Glutamatergic neuron (in vitro differentiated cells): ENCODE measurements around the gene PRELP. TPM values are rescaled to one million over a fixed set of nuclear protein-coding genes. Genes with fewer than 3 reads are reported as not detected.

ENCODE experiments used
- DNase-seq: peaks from one replicate; pipeline ENCODE4 v3.0.0; 2022
- H3K27ac Mint-ChIP-seq: one replicate; pipeline ENCODE4 v1.8.0; 2020; ENCODE audit warnings: mild to moderate bottlenecking, mixed read lengths, inconsistent platforms; ENCODE audit not compliant: unreplicated experiment
- H3K27me3 Mint-ChIP-seq: one replicate; pipeline ENCODE4 v1.8.0; 2020; ENCODE audit warnings: mild to moderate bottlenecking, moderate library complexity, mixed read lengths, inconsistent platforms; ENCODE audit not compliant: unreplicated experiment
- H3K36me3 Mint-ChIP-seq: one replicate; pipeline ENCODE4 v1.8.0; 2020; ENCODE audit warnings: mild to moderate bottlenecking, mixed read lengths, inconsistent platforms; ENCODE audit not compliant: unreplicated experiment
- H3K4me1 Mint-ChIP-seq: one replicate; pipeline ENCODE4 v1.8.0; 2020; ENCODE audit warnings: mild to moderate bottlenecking, low read depth, mixed read lengths, inconsistent platforms; ENCODE audit not compliant: unreplicated experiment
- H3K4me3 Mint-ChIP-seq: one replicate; pipeline ENCODE4 v1.8.0; 2020; ENCODE audit warnings: mild to moderate bottlenecking, mixed read lengths, inconsistent platforms; ENCODE audit not compliant: unreplicated experiment
- H3K9me3 Mint-ChIP-seq: one replicate; pipeline ENCODE4 v1.8.0; 2020; ENCODE audit warnings: mild to moderate bottlenecking, moderate library complexity, mixed read lengths, inconsistent platforms; ENCODE audit not compliant: unreplicated experiment
- CTCF ChIP-seq: fragments of 200-600 bp; sonication (generic); IDR thresholded peaks from one replicate; pipeline ENCODE4 v1.5.0; 2021; ENCODE audit not compliant: partially characterized antibody, unreplicated experiment
- total RNA-seq: library from RNA; stranded (reverse); fragmentation: NEBNext Ultra II Directional; extraction: Animal tissue kit (Norgen Biotek cat#: 25700); gene quantifications from one replicate; pipeline ENCODE4 v1.2.1, GENCODE V29; 2021; ENCODE audit not compliant: unreplicated experiment

Gene PRELP
- total RNA-seq, 1 donor from 2014 or later = not detected

- no peak overlapping the region for H3K4me3 Mint-ChIP-seq
- peaks cover 3% of the 10 kb centered on the region for H3K27me3 Mint-ChIP-seq
- H3K4me1 Mint-ChIP-seq = peaks cover 30% of the 10 kb centered on the region
- peaks cover 8% of the 10 kb centered on the region for H3K9me3 Mint-ChIP-seq
- TF ChIP-seq CTCF = no peak
- DNase-seq = no peak
- peaks cover 5% of the 10 kb centered on the region for H3K36me3 Mint-ChIP-seq
- H3K27ac Mint-ChIP-seq = no peak overlapping the region
These were observed 12.9 kb downstream of the PRELP start for GRCh38 chr1:203488539-203488938.

DNA sequence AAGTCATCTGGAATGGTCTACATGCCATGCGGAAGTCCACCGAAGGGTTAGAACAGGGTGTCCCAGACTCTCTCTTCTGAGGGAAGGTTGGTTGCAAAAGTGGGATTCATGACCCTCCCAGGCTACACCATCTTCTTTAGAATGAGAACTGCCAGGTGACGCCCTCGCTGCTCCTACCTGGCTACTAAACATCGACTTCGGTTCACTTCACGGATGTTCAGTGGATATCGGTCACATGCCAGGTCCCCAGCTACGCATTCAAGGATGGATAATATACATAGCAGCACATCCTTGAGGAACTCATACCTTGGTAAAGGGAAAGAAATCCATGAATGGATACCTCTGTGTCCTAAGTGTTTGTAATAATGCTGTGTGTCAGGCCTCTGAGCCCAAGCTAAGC is 15.0 kb downstream of the PRELP start:
- Mint-ChIP-seq H3K4me1 (peaks cover 30% of the 10 kb centered on the region), H3K4me3 (no peak overlapping the region), H3K27me3 (peaks cover 3% of the 10 kb centered on the region), H3K9me3 (peaks cover 8% of the 10 kb centered on the region), H3K27ac (no peak overlapping the region), H3K36me3 (peaks cover 5% of the 10 kb centered on the region)
- DNase-seq = no peak
- TF ChIP-seq CTCF = no peak

DNA sequence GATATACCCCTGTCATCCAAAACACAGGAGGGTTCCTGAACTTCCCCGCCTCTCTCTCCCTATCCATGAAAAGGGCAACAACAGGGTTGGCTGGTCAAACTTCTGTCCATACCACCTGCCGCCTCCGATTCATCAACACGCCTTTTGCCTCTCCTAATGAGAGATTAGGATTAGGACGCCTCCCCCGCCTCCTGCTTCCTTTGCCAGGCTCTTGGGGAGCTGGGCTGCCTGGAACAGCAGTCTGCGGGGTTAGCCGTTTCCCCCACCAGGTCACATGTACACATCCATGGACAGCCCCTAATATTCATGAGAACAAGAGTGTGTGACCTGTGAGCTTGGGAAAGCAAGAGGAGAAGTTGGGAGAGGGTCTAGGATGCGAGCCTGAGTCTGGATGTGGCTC is 16.1 kb downstream of the PRELP start:
- Mint-ChIP-seq H3K27ac (no peak overlapping the region), H3K27me3 (peaks cover 3% of the 10 kb centered on the region), H3K36me3 (peaks cover 4% of the 10 kb centered on the region), H3K9me3 (peaks cover 8% of the 10 kb centered on the region), H3K4me3 (peak overlapping the region; percentile 42), H3K4me1 (peaks cover 28% of the 10 kb centered on the region)
- DNase-seq = no peak
- TF ChIP-seq CTCF = no peak

DNA sequence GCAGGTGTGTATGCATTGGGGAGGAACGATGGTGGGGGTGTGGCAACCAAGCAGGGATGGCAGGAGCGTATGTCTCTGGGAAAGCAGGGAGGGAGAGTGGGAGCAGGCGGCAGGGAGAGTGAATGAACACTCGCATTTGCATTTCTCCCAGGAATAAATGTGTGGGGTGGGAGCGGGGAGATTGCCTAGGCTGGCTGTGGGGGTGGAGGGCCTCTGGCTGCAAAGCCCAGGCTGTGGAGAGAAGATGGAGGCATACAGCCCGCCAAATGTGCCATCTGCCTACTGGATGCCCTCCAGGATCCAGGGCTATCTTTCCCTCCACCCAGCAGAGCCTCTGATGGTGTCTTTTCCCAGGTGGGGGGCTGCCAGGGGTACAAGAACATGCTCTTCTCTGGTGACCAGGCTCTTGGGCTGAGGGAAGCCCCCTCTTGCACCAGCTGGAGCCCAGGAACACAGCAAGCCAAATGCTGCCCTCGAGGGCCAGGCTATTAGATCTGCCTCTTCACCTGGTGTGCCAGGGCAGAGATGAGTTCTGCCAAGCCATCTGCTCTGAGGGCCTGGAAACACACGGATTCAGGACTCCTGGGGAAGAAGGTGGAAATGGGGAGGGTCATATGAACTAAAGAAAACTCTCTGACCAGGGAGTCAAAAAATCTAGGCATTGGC is 16.6 kb downstream of the PRELP start:
- Mint-ChIP-seq H3K4me1 (peaks cover 24% of the 10 kb centered on the region), H3K4me3 (peak overlapping the region; percentile 42), H3K27ac (no peak overlapping the region), H3K36me3 (no peaks in the 10 kb centered on the region), H3K27me3 (peaks cover 1% of the 10 kb centered on the region), H3K9me3 (peaks cover 4% of the 10 kb centered on the region)
- peak; percentile 36 for DNase-seq
- no peak for TF ChIP-seq CTCF

GRCh38 chr1:203492748-203493130 is 17.1 kb downstream of the PRELP start:
- H3K9me3 Mint-ChIP-seq = peaks cover 4% of the 10 kb centered on the region
- no peak overlapping the region for H3K27ac Mint-ChIP-seq
- H3K4me3 Mint-ChIP-seq = no peak overlapping the region
- peaks cover 23% of the 10 kb centered on the region for H3K4me1 Mint-ChIP-seq
- no peak for DNase-seq
- H3K27me3 Mint-ChIP-seq = peaks cover 1% of the 10 kb centered on the region
- TF ChIP-seq CTCF = no peak
- no peaks in the 10 kb centered on the region for H3K36me3 Mint-ChIP-seq
